ENCODE data around the gene PPHLN1. TPM values are rescaled to one million over a fixed set of nuclear protein-coding genes. Genes with fewer than 3 reads are reported as not detected.
A peak's percentile ranks its signal among the peaks of the same experiment; 100 is the strongest.

Gene PPHLN1
- total RNA-seq, 1 experiment from 2014 or later = 87.6 TPM

DNA sequence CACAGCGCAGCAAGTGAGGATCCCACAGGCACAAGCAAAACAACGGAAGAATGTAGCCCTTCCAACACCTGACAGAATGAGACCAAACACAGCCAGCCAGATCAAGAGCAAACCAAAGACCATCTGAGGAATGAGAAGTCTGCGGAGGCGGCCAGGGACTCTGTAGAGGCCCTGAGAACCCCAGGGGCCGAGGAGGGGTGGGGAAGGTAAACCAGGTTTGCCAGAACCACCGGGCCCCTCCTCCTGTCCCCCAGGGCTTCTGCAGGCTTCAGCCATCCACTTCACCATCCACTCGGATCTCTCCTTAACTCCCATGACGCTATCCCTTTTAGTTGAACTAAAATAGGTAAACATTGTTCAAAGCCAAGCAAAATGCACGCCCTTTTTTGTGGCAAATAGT is 37.4 kb upstream of the PPHLN1 start:
- intact Hi-C loops (cut with micrococcal nuclease; ENCODE audit: unreplicated experiment) = no loop called here
- no peak for DNase-seq
- no TSS peak for BruUV-seq (replicated peaks)
- H3K4me1 Mint-ChIP-seq (ENCODE audit: low read depth, unreplicated experiment) = no peaks in the 10 kb centered on the region
- H3K9me3 Mint-ChIP-seq (ENCODE audit: unreplicated experiment) = no peaks in the 10 kb centered on the region
- ChIA-PET POLR2A (no interaction called here), CTCF (no interaction called here)
- no peaks in the 10 kb centered on the region for H3K4me1 ChIP-seq
- peaks cover 7% of the 10 kb centered on the region for H3K27me3 Mint-ChIP-seq (ENCODE audit: insufficient read depth, unreplicated experiment)
- H3K36me3 Mint-ChIP-seq (ENCODE audit: insufficient read depth, unreplicated experiment) = no peaks in the 10 kb centered on the region
- no peaks in the 10 kb centered on the region for H3K36me3 ChIP-seq (ENCODE audit: control insufficient read depth, insufficient read depth, low read length)
- no peak overlapping the region for H3K27ac Mint-ChIP-seq (ENCODE audit: unreplicated experiment)
- H3K27me3 ChIP-seq (replicated peaks; ENCODE audit: control insufficient read depth, insufficient read depth, low read length) = peaks cover 1% of the 10 kb centered on the region; the same call in 1 of the 2 replicates
- no peak overlapping the region for H3K4me3 ChIP-seq (ENCODE audit: low read depth, low read length)
- H3K4me3 Mint-ChIP-seq (ENCODE audit: unreplicated experiment) = no peak overlapping the region
- TF ChIP-seq, protein P1, sequence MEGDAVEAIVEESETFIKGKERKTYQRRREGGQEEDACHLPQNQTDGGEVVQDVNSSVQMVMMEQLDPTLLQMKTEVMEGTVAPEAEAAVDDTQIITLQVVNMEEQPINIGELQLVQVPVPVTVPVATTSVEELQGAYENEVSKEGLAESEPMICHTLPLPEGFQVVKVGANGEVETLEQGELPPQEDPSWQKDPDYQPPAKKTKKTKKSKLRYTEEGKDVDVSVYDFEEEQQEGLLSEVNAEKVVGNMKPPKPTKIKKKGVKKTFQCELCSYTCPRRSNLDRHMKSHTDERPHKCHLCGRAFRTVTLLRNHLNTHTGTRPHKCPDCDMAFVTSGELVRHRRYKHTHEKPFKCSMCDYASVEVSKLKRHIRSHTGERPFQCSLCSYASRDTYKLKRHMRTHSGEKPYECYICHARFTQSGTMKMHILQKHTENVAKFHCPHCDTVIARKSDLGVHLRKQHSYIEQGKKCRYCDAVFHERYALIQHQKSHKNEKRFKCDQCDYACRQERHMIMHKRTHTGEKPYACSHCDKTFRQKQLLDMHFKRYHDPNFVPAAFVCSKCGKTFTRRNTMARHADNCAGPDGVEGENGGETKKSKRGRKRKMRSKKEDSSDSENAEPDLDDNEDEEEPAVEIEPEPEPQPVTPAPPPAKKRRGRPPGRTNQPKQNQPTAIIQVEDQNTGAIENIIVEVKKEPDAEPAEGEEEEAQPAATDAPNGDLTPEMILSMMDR (IDR thresholded peaks at IDR 0.05; ENCODE audit: insufficient read depth in 1 of 2, low read depth in 1 of 2, low read length in 1 of 2, severe bottlenecking in 1 of 2, unreplicated experiment in 1 of 2) = no peak
- no peaks in the 10 kb centered on the region for H3K9me3 ChIP-seq

DNA sequence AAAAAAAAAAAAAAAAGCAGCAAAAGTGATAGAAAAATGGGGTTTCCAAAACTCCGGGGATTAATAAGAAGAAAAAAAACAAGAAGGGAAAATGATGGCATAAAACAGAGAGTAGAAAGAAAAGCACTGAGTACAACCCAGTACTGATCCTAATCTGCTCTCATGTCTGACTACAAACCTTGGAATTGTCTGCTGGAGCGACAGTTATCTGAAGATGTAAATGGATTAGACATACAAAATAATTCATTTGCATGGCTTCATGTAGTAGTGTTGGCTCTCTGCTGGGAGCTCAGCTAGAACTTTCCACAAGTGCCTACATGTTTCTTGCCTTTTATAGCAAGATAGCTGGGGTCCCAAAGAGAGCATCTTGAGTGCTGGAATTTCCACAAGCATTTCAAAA is 34.3 kb upstream of the PPHLN1 start:
- no peak overlapping the region for H3K4me3 ChIP-seq (ENCODE audit: low read depth, low read length)
- Mint-ChIP-seq H3K4me1 (ENCODE audit: low read depth, unreplicated experiment) (no peaks in the 10 kb centered on the region), H3K27ac (ENCODE audit: unreplicated experiment) (no peak overlapping the region), H3K9me3 (ENCODE audit: unreplicated experiment) (no peaks in the 10 kb centered on the region), H3K36me3 (ENCODE audit: insufficient read depth, unreplicated experiment) (no peaks in the 10 kb centered on the region), H3K27me3 (ENCODE audit: insufficient read depth, unreplicated experiment) (peaks cover 7% of the 10 kb centered on the region), H3K4me3 (ENCODE audit: unreplicated experiment) (no peak overlapping the region)
- no peaks in the 10 kb centered on the region for H3K4me1 ChIP-seq
- ChIA-PET CTCF (interaction anchor here (0.7 kb wide), 1 partner anchor 35 kb away, joined by 6 read pairs; no protein-coding TSS in a partner anchor), POLR2A (no interaction called here)
- H3K27me3 ChIP-seq (replicated peaks; ENCODE audit: control insufficient read depth, insufficient read depth, low read length) = no peaks in the 10 kb centered on the region; the same call in 1 of the 2 replicates
- H3K9me3 ChIP-seq = no peaks in the 10 kb centered on the region
- no peak for DNase-seq
- intact Hi-C loops (cut with micrococcal nuclease; ENCODE audit: unreplicated experiment) = no loop called here
- no peaks in the 10 kb centered on the region for H3K36me3 ChIP-seq (ENCODE audit: control insufficient read depth, insufficient read depth, low read length)
- no TSS peak for BruUV-seq (replicated peaks)
- TF ChIP-seq, protein P1 (IDR thresholded peaks at IDR 0.05; ENCODE audit: insufficient read depth in 1 of 2, low read depth in 1 of 2, low read length in 1 of 2, severe bottlenecking in 1 of 2, unreplicated experiment in 1 of 2) = no peak

DNA sequence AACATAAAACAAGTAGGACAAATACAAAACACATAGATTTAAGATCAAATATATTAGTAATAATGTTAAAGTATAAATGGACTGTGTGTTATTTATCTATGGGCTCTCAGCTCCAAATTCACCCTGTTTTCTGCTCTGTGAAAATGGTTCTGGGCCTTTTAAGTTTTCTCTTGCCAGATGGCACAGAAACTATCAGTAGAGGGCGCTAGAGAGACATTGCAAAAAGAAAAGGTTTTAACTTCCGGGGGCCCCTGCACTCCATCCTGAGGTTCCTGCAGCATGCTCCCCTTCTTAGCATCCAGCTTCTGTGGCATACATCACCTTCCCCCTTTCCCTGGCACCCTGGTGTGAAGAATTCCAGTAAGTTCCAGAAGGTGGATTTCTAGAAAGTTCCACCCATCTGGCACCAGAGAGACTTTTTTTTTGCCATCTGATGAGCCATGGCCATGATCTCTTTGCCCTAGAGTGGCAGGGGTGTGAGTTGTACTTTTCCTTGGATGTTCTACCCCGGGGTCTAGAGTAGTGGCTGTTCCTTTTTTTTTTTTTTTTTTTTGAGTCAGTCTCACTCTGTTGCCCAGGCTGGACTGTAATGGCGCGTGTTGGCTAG is 29.4 kb upstream of the PPHLN1 start:
- Mint-ChIP-seq H3K36me3 (ENCODE audit: insufficient read depth, unreplicated experiment) (no peaks in the 10 kb centered on the region), H3K27ac (ENCODE audit: unreplicated experiment) (no peak overlapping the region), H3K4me3 (ENCODE audit: unreplicated experiment) (no peak overlapping the region), H3K4me1 (ENCODE audit: low read depth, unreplicated experiment) (peaks cover 7% of the 10 kb centered on the region), H3K9me3 (ENCODE audit: unreplicated experiment) (no peaks in the 10 kb centered on the region), H3K27me3 (ENCODE audit: insufficient read depth, unreplicated experiment) (no peaks in the 10 kb centered on the region)
- TF ChIP-seq, protein P1 (IDR thresholded peaks at IDR 0.05; ENCODE audit: insufficient read depth in 1 of 2, low read depth in 1 of 2, low read length in 1 of 2, severe bottlenecking in 1 of 2, unreplicated experiment in 1 of 2) = peak; percentile 58 to 79
- Histone ChIP-seq H3K4me3 (ENCODE audit: low read depth, low read length) (no peak overlapping the region), H3K9me3 (no peaks in the 10 kb centered on the region), H3K36me3 (ENCODE audit: control insufficient read depth, insufficient read depth, low read length) (no peaks in the 10 kb centered on the region), H3K4me1 (no peaks in the 10 kb centered on the region), H3K27me3 (replicated peaks; ENCODE audit: control insufficient read depth, insufficient read depth, low read length) (no peaks in the 10 kb centered on the region)
- peak in 1 of 2 experiments; percentile 59 for DNase-seq
- intact Hi-C loops (cut with micrococcal nuclease; ENCODE audit: unreplicated experiment) = loop anchor here (1.0 kb wide), 2 partner anchors 36 to 76 kb away; no protein-coding TSS in a partner anchor
- CTCF ChIA-PET = interaction anchor here (0.7 to 1.5 kb wide), 3 partner anchors 43 to 76 kb away, joined by 3 to 7 read pairs (median 4); no protein-coding TSS in a partner anchor
- POLR2A ChIA-PET = interaction anchor here (0.6 kb wide), 1 partner anchor 166 kb away, joined by 5 read pairs; no protein-coding TSS in a partner anchor
- BruUV-seq (replicated peaks) = no TSS peak
